GM10266 (cell line): Measurements from ENCODE around the gene DOLPP1.

Experiments
- DNase-seq: peaks from one replicate; pipeline ENCODE4 v3.0.0; 2012; ENCODE audit errors: extremely low spot score
- CTCF ChIP-seq: IDR thresholded peaks from 2 replicates; pipeline ENCODE4 v1.5.1; 2012; ENCODE audit warnings: mild to moderate bottlenecking, low read depth; ENCODE audit not compliant: control insufficient read depth, insufficient read depth; ENCODE audit errors: missing control alignments

The DOLPP1 gene

GRCh38 chr9:129102791-129103594, 22.1 kb downstream of the DOLPP1 start:
- DNase-seq: peak; percentile 60
- peak; percentile 60 for TF ChIP-seq CTCF

GRCh38 chr9:129103595-129103965, 22.7 kb downstream of the DOLPP1 start:
- no peak for DNase-seq
- no peak for TF ChIP-seq CTCF

GRCh38 chr9:129104051-129104450, 23.1 kb downstream of the DOLPP1 start:
- TF ChIP-seq CTCF: no peak
- DNase-seq: no peak

GRCh38 chr9:129105857-129106694, 25.2 kb downstream of the DOLPP1 start:
- no peak for DNase-seq
- no peak for TF ChIP-seq CTCF

- no peak for TF ChIP-seq CTCF
- no peak for DNase-seq
Observed at GRCh38 chr9:129107651-129108050, 26.7 kb downstream of the DOLPP1 start.

- no peak for DNase-seq
- no peak for TF ChIP-seq CTCF
Observed at GRCh38 chr9:129108083-129108804, 27.3 kb downstream of the DOLPP1 start.
